ENCODE measurements around the gene GARS1. TPM values are rescaled to one million over a fixed set of nuclear protein-coding genes. Genes with fewer than 3 reads are reported as not detected.
"Not testable (repeated sequence)": the region's sequence is repeated elsewhere in the genome, so short reads cannot be mapped to it uniquely, and the experiment has no call there.

GARS1 gene
- polyA plus RNA-seq, 2 donors = 68.0 to 124 TPM

DNA sequence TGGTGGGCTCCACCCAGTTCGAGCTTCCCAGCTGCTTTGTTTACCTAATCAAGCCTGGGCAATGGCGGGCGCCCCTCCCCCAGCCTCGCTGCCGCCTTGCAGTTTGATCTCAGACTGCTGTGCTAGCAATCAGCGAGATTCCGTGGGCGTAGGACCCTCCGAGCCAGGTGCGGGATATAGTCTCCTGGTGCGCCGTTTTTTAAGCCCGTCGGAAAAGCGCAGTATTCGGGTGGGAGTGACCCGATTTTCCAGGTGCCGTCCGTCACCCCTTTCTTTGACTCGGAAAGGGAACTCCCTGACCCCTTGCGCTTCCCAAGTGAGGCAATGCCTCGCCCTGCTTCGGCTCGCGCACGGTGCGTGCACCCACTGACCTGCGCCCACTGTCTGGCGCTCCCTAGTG, 47.6 kb downstream of the GARS1 start:
- not testable (repeated sequence) for H3K27me3 ChIP-seq (ENCODE audit: control insufficient read depth in 1 of 2, insufficient read depth in 2 of 2, low read length in 2 of 2); H3K4me3 ChIP-seq (ENCODE audit: low read depth in 1 of 2, low read length in 2 of 2); H3K9me3 ChIP-seq (ENCODE audit: control insufficient read depth in 2 of 2, insufficient read depth in 1 of 2, low read depth in 1 of 2, low read length in 1 of 2); H3K4me1 ChIP-seq (ENCODE audit: control insufficient read depth in 2 of 2, insufficient read depth in 2 of 2, low read length in 1 of 2); H3K27ac ChIP-seq (ENCODE audit: low read depth in 2 of 2, low read length in 1 of 2); H3K36me3 ChIP-seq (ENCODE audit: control insufficient read depth in 2 of 2, insufficient read depth in 2 of 2, low read length in 1 of 2)
- WGBS, 2 donors = 54 to 72% methylated on average over 12 to 15 of the region's 29 CpGs

DNA sequence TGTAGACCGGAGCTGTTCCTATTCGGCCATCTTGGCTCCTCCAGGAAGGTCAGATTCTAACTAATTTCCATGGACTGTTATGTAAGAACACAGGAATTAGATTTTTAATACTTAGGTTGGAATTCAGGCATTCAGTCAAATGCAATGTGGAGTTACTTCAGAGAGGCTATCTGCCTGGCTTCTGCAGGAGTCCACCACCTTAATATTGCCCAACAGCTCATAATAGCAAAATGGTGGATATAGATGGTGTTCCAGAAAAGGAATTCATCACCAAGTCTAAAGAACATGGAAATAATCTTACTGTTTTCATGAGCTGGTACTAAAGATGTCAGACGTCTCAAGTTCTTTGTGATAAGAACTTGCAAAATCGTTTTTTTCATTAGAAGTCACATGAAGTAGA, 48.1 kb downstream of the GARS1 start:
- WGBS, 2 donors = 74 to 80% methylated on average over 4 of the region's 4 CpGs
- no peak overlapping the region for H3K4me3 ChIP-seq (ENCODE audit: low read depth in 1 of 2, low read length in 2 of 2)
- H3K36me3 ChIP-seq (ENCODE audit: control insufficient read depth in 2 of 2, insufficient read depth in 2 of 2, low read length in 1 of 2) = peaks cover 0 to 3% of the 10 kb centered on the region in 2 donors
- no peak overlapping the region for H3K27ac ChIP-seq (ENCODE audit: low read depth in 2 of 2, low read length in 1 of 2)
- H3K9me3 ChIP-seq (ENCODE audit: control insufficient read depth in 2 of 2, insufficient read depth in 1 of 2, low read depth in 1 of 2, low read length in 1 of 2) = no peaks in the 10 kb centered on the region
- no peaks in the 10 kb centered on the region for H3K27me3 ChIP-seq (ENCODE audit: control insufficient read depth in 1 of 2, insufficient read depth in 2 of 2, low read length in 2 of 2)
- peaks cover 0 to 4% of the 10 kb centered on the region in 2 donors for H3K4me1 ChIP-seq (ENCODE audit: control insufficient read depth in 2 of 2, insufficient read depth in 2 of 2, low read length in 1 of 2)

DNA sequence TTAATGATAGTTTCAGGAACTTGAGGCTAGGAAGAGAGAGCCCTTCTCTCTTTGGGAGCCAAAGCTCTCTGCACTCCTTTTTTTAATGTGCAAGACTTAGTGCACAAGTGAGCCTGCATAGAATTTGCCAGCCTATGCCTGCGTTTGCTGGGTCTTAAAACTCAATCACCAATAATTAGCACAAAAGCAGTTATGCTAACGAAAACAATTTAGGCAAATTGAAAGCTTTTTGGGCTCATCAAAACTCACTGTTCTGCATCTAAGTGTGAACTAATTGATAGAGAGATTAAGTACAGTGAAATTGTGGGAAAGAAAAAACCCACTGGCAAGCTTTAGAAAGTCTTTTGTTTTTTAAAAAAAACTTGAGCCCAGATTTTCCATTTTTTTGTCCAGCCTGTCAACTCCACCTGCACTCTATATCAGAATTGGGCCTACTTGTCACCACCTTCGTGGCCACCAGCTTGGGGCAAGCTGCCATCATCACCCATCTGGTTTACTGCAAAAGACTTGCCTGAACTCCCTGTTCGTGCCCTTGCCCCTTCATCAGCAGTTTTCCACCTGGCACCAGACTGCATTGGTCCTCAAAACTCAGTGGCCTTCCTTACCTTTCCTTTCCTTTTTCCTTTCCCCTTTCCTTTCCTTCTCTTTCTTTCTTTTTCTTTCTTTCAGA, 49.7 kb downstream of the GARS1 start:
- Histone ChIP-seq H3K4me1 (ENCODE audit: control insufficient read depth in 2 of 2, insufficient read depth in 2 of 2, low read length in 1 of 2) (peaks cover 0 to 4% of the 10 kb centered on the region in 2 donors), H3K27ac (ENCODE audit: low read depth in 2 of 2, low read length in 1 of 2) (no peak overlapping the region), H3K9me3 (ENCODE audit: control insufficient read depth in 2 of 2, insufficient read depth in 1 of 2, low read depth in 1 of 2, low read length in 1 of 2) (no peaks in the 10 kb centered on the region), H3K4me3 (ENCODE audit: low read depth in 1 of 2, low read length in 2 of 2) (no peak overlapping the region), H3K36me3 (ENCODE audit: control insufficient read depth in 2 of 2, insufficient read depth in 2 of 2, low read length in 1 of 2) (peaks cover 0 to 3% of the 10 kb centered on the region in 2 donors), H3K27me3 (ENCODE audit: control insufficient read depth in 1 of 2, insufficient read depth in 2 of 2, low read length in 2 of 2) (no peaks in the 10 kb centered on the region)
- 85 to 90% methylated on average over 4 of the region's 4 CpGs for WGBS, 2 donors

DNA sequence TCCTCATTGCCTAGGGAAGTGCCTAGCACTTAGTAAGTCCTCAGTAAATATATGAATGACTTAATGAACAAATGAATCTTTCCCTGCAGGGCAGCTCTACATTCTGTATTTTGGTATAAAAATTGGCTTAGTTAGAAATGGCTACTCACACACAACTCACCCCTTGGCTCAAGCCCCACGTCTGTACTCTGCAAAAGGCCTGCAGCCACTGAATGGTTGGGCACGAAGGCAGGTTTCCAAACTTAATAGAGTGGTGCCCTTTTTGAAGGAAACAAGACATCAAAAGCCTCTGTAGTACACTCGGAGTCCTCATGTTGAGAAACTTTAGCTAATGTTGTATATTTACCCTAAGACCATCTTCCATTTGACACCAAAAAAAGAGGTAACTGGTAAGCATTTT, 51.0 kb downstream of the GARS1 start:
- H3K9me3 ChIP-seq (ENCODE audit: control insufficient read depth in 2 of 2, insufficient read depth in 1 of 2, low read depth in 1 of 2, low read length in 1 of 2) = no peaks in the 10 kb centered on the region
- WGBS, 2 donors = 90 to 92% methylated on average over 3 of the region's 3 CpGs
- H3K4me1 ChIP-seq (ENCODE audit: control insufficient read depth in 2 of 2, insufficient read depth in 2 of 2, low read length in 1 of 2) = peaks cover 0 to 4% of the 10 kb centered on the region in 2 donors
- no peak overlapping the region for H3K27ac ChIP-seq (ENCODE audit: low read depth in 2 of 2, low read length in 1 of 2)
- H3K36me3 ChIP-seq (ENCODE audit: control insufficient read depth in 2 of 2, insufficient read depth in 2 of 2, low read length in 1 of 2) = peaks cover 0 to 3% of the 10 kb centered on the region in 2 donors
- H3K27me3 ChIP-seq (ENCODE audit: control insufficient read depth in 1 of 2, insufficient read depth in 2 of 2, low read length in 2 of 2) = no peaks in the 10 kb centered on the region
- H3K4me3 ChIP-seq (ENCODE audit: low read depth in 1 of 2, low read length in 2 of 2) = no peak overlapping the region

DNA sequence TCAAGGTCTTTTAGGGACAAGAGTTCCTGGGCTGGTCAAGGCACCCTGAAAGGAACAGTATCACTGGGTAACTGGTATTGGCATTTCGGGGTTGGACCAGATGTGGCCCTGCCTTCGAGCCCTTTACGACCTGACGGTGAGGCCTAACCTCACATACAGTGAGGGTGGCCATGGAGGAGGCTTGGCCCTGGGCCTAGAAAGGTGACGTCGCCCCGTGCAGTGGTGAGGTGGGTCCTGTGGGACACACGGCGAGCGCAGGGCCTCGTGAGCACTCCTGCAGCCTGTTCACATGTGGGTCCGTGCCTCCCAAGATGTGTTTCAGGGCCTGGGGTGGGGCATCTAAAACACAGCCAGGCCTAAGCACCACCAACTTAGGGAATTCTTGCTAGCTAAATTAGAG, 51.5 kb downstream of the GARS1 start:
- Histone ChIP-seq H3K27ac (ENCODE audit: low read depth in 2 of 2, low read length in 1 of 2) (no peak overlapping the region), H3K4me3 (ENCODE audit: low read depth in 1 of 2, low read length in 2 of 2) (no peak overlapping the region), H3K4me1 (ENCODE audit: control insufficient read depth in 2 of 2, insufficient read depth in 2 of 2, low read length in 1 of 2) (peaks cover 0 to 4% of the 10 kb centered on the region in 2 donors), H3K9me3 (ENCODE audit: control insufficient read depth in 2 of 2, insufficient read depth in 1 of 2, low read depth in 1 of 2, low read length in 1 of 2) (no peaks in the 10 kb centered on the region), H3K36me3 (ENCODE audit: control insufficient read depth in 2 of 2, insufficient read depth in 2 of 2, low read length in 1 of 2) (peaks cover 0 to 3% of the 10 kb centered on the region in 2 donors), H3K27me3 (ENCODE audit: control insufficient read depth in 1 of 2, insufficient read depth in 2 of 2, low read length in 2 of 2) (no peaks in the 10 kb centered on the region)
- 93 to 95% methylated on average over 12 of the region's 12 CpGs for WGBS, 2 donors

- no peaks in the 10 kb centered on the region for H3K9me3 ChIP-seq (ENCODE audit: control insufficient read depth in 2 of 2, insufficient read depth in 1 of 2, low read depth in 1 of 2, low read length in 1 of 2)
- no peaks in the 10 kb centered on the region for H3K27me3 ChIP-seq (ENCODE audit: control insufficient read depth in 1 of 2, insufficient read depth in 2 of 2, low read length in 2 of 2)
- 83 to 84% methylated on average over 10 of the region's 10 CpGs for WGBS, 2 donors
- peaks cover 0 to 4% of the 10 kb centered on the region in 2 donors for H3K4me1 ChIP-seq (ENCODE audit: control insufficient read depth in 2 of 2, insufficient read depth in 2 of 2, low read length in 1 of 2)
- no peak overlapping the region for H3K27ac ChIP-seq (ENCODE audit: low read depth in 2 of 2, low read length in 1 of 2)
- no peak overlapping the region for H3K4me3 ChIP-seq (ENCODE audit: low read depth in 1 of 2, low read length in 2 of 2)
- H3K36me3 ChIP-seq (ENCODE audit: control insufficient read depth in 2 of 2, insufficient read depth in 2 of 2, low read length in 1 of 2) = peaks cover 0 to 3% of the 10 kb centered on the region in 2 donors
Measured at GRCh38 chr7:30647589-30648364, 53.1 kb downstream of the GARS1 start.

DNA sequence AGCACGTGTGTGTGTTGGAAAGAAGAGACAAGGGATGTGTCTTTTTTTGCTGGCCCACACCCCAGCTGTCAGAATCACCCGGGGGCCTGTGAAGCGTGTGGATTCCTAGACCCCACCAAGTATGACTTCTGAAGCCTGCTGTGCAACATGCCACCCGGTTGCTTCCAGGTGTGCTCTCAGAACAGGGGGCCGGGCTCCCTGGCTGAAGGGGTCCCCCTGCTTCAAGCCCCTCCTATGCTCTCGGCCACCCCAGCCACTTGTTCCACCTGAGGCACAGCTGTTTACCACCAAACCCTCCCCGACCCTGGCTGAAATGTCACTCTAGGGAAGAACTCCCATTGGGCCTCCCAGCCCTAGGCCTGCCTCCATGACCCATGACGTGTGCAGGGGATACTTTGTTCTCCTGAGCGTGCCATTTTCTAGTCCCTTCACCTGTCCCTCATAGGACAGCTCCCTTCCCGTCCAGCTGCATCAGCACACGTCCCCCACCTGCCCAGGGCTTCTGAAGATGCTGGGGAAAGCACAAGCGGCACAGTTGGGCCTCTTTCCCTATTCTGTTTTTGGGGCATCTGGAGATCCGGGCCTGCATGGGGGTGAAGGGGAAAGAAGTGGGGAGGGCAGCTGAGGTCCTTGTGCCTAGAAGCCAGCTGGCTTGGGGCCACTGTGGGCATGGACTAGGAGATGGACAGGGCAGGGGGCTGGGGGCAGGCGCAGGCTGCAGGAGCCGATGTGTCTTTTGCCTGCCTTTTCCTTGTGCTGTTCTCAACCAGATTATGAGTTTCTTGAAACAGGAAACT, 54.3 kb downstream of the GARS1 start:
- WGBS, 2 donors = 91 to 93% methylated on average over 15 of the region's 15 CpGs
- peaks cover 0 to 3% of the 10 kb centered on the region in 2 donors for H3K36me3 ChIP-seq (ENCODE audit: control insufficient read depth in 2 of 2, insufficient read depth in 2 of 2, low read length in 1 of 2)
- no peaks in the 10 kb centered on the region for H3K9me3 ChIP-seq (ENCODE audit: control insufficient read depth in 2 of 2, insufficient read depth in 1 of 2, low read depth in 1 of 2, low read length in 1 of 2)
- no peak overlapping the region for H3K4me3 ChIP-seq (ENCODE audit: low read depth in 1 of 2, low read length in 2 of 2)
- no peak overlapping the region for H3K27ac ChIP-seq (ENCODE audit: low read depth in 2 of 2, low read length in 1 of 2)
- H3K27me3 ChIP-seq (ENCODE audit: control insufficient read depth in 1 of 2, insufficient read depth in 2 of 2, low read length in 2 of 2) = no peaks in the 10 kb centered on the region
- H3K4me1 ChIP-seq (ENCODE audit: control insufficient read depth in 2 of 2, insufficient read depth in 2 of 2, low read length in 1 of 2) = peaks cover 0 to 4% of the 10 kb centered on the region in 2 donors

DNA sequence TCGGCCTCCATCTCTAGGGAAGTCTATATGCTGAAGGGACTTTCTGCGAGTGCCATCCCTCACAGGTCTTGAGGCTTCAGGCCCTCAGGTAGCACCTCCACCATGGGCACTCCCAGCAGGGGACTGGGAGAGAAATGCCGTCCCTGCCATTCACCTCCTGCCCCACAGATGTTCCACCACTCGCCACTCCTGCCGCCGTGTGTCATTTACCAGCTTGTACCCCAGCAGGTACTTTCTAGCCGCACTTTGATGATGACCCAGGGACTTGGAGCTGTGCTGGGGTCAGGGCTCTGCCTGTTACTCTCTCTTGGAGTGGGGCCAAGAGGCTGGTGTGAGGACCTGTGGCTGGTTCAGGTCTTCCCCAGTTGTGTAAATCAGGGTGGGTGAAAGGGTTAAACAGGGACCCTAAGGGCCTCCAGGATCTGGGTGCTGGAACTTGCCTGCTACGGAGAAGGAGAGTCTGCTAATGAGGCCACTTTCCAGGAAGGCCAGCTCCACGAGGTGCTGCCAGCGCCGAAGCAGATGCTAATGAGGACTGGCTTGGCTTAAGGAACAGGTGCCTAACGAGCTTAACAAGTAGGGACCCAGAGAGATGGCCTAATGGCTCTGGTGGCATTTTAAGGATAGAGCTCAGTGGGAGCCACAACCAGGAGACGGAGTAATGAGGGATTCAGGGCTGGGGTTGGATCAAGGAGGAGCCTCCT, 55.2 kb downstream of the GARS1 start:
- peaks cover 0 to 3% of the 10 kb centered on the region in 2 donors for H3K36me3 ChIP-seq (ENCODE audit: control insufficient read depth in 2 of 2, insufficient read depth in 2 of 2, low read length in 1 of 2)
- H3K4me3 ChIP-seq (ENCODE audit: low read depth in 1 of 2, low read length in 2 of 2) = no peak overlapping the region
- 89% methylated on average over 13 of the region's 13 CpGs for WGBS, 2 donors
- H3K4me1 ChIP-seq (ENCODE audit: control insufficient read depth in 2 of 2, insufficient read depth in 2 of 2, low read length in 1 of 2) = peaks cover 0 to 2% of the 10 kb centered on the region in 2 donors
- H3K27ac ChIP-seq (ENCODE audit: low read depth in 2 of 2, low read length in 1 of 2) = no peak overlapping the region
- no peaks in the 10 kb centered on the region for H3K9me3 ChIP-seq (ENCODE audit: control insufficient read depth in 2 of 2, insufficient read depth in 1 of 2, low read depth in 1 of 2, low read length in 1 of 2)
- no peaks in the 10 kb centered on the region for H3K27me3 ChIP-seq (ENCODE audit: control insufficient read depth in 1 of 2, insufficient read depth in 2 of 2, low read length in 2 of 2)

DNA sequence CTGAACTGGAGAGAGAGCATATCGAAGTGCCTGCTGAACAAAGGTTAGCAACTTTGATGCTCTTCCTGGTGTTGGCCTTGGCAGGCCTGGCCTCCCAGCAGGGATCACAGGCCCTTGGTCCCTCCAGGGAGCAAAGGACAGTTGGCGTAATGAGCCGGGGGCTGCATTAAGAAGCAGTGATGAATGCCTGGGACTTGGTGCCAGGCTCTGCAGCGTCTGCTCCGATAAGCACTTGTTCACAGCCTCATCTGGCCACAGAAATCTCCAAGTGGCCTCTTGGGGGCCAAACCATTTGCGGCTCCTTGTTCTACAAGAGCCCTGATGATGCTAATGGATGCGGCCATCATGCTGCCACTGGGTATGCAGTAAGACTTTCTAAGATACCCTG, 55.7 kb downstream of the GARS1 start:
- Histone ChIP-seq H3K27me3 (ENCODE audit: control insufficient read depth in 1 of 2, insufficient read depth in 2 of 2, low read length in 2 of 2) (no peaks in the 10 kb centered on the region), H3K4me1 (ENCODE audit: control insufficient read depth in 2 of 2, insufficient read depth in 2 of 2, low read length in 1 of 2) (no peaks in the 10 kb centered on the region), H3K36me3 (ENCODE audit: control insufficient read depth in 2 of 2, insufficient read depth in 2 of 2, low read length in 1 of 2) (peaks cover 0 to 3% of the 10 kb centered on the region in 2 donors), H3K9me3 (ENCODE audit: control insufficient read depth in 2 of 2, insufficient read depth in 1 of 2, low read depth in 1 of 2, low read length in 1 of 2) (no peaks in the 10 kb centered on the region), H3K4me3 (ENCODE audit: low read depth in 1 of 2, low read length in 2 of 2) (no peak overlapping the region), H3K27ac (ENCODE audit: low read depth in 2 of 2, low read length in 1 of 2) (no peak overlapping the region)
- 94 to 96% methylated on average over 7 of the region's 7 CpGs for WGBS, 2 donors

Data from esophagus (tissue), 2 donors.